Measurements from ENCODE around the gene ZNF136.

DNA sequence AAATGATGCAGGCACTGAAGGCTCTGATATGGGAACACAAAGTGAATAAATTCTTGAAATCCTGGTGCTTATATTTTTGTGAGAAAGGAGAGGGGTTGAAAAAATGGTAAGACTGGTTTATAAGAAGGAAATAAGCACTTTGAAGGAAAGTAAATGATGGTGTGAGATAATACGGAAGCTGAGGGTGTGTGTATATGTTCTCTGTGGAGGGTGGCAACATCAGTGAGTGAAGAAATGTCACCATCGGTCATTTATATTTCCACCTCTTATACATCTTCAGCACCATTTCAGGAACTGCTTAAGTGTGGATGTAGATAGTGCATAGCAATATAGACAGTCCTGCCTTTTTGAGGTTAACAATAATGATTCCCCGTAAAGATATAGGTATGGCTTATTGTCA, 17.5 kb downstream of the ZNF136 start:
- TF ChIP-seq, protein P1, sequence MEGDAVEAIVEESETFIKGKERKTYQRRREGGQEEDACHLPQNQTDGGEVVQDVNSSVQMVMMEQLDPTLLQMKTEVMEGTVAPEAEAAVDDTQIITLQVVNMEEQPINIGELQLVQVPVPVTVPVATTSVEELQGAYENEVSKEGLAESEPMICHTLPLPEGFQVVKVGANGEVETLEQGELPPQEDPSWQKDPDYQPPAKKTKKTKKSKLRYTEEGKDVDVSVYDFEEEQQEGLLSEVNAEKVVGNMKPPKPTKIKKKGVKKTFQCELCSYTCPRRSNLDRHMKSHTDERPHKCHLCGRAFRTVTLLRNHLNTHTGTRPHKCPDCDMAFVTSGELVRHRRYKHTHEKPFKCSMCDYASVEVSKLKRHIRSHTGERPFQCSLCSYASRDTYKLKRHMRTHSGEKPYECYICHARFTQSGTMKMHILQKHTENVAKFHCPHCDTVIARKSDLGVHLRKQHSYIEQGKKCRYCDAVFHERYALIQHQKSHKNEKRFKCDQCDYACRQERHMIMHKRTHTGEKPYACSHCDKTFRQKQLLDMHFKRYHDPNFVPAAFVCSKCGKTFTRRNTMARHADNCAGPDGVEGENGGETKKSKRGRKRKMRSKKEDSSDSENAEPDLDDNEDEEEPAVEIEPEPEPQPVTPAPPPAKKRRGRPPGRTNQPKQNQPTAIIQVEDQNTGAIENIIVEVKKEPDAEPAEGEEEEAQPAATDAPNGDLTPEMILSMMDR (IDR thresholded peaks at IDR 0.05; ENCODE audit: poor library complexity, severe bottlenecking): no peak
- TF ChIP-seq EZH2 (IDR thresholded peaks at IDR 0.05; ENCODE audit: borderline replicate concordance, insufficient read depth, low read length, poor library complexity, severe bottlenecking): no peak
- no peak for TF ChIP-seq POLR2AphosphoS5 (IDR thresholded peaks at IDR 0.05)
- TF ChIP-seq, protein P2, sequence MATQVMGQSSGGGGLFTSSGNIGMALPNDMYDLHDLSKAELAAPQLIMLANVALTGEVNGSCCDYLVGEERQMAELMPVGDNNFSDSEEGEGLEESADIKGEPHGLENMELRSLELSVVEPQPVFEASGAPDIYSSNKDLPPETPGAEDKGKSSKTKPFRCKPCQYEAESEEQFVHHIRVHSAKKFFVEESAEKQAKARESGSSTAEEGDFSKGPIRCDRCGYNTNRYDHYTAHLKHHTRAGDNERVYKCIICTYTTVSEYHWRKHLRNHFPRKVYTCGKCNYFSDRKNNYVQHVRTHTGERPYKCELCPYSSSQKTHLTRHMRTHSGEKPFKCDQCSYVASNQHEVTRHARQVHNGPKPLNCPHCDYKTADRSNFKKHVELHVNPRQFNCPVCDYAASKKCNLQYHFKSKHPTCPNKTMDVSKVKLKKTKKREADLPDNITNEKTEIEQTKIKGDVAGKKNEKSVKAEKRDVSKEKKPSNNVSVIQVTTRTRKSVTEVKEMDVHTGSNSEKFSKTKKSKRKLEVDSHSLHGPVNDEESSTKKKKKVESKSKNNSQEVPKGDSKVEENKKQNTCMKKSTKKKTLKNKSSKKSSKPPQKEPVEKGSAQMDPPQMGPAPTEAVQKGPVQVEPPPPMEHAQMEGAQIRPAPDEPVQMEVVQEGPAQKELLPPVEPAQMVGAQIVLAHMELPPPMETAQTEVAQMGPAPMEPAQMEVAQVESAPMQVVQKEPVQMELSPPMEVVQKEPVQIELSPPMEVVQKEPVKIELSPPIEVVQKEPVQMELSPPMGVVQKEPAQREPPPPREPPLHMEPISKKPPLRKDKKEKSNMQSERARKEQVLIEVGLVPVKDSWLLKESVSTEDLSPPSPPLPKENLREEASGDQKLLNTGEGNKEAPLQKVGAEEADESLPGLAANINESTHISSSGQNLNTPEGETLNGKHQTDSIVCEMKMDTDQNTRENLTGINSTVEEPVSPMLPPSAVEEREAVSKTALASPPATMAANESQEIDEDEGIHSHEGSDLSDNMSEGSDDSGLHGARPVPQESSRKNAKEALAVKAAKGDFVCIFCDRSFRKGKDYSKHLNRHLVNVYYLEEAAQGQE (IDR thresholded peaks at IDR 0.05; ENCODE audit: borderline replicate concordance): no peak
- no peak for TF ChIP-seq MXI1 (conservative IDR thresholded peaks at IDR 0.05; ENCODE audit: poor library complexity, severe bottlenecking)

All from neural cell (in vitro differentiated cells).